ENCODE results near the gene TRIM14.

The TRIM14 gene

DNA sequence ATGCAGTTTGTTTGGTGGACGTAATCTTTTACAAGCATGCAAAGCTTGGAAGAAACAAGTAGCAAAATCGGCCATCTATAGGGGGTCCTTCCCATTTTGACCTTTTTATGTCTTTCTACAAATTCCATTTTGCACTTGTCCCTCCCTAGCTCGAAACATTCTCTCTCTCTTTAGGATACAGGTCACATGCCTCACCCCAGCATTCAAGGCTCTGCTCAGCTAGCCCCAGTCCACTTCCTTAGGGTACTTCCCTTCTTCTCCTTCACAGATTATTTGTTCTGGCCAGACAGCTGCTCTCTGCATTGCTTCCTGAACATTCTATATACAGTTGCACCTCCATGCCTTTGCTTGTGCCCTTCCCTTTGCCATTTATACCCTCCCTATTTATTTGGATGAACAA lies 31.7 kb upstream of the TRIM14 start:
- Mint-ChIP-seq H3K27me3 (ENCODE audit: low read depth, poor library complexity) (peaks cover 3% of the 10 kb centered on the region), H3K27ac (no peak overlapping the region), H3K9me3 (no peaks in the 10 kb centered on the region), H3K36me3 (ENCODE audit: low read depth) (no peaks in the 10 kb centered on the region), H3K4me3 (no peak overlapping the region), H3K4me1 (peaks cover 14% of the 10 kb centered on the region)
- no peak for DNase-seq
- no peak for TF ChIP-seq CTCF (IDR thresholded peaks at IDR 0.05)

GRCh38 chr9:98150164-98150563 lies 31.1 kb upstream of the TRIM14 start:
- Mint-ChIP-seq H3K4me1 (peaks cover 19% of the 10 kb centered on the region), H3K9me3 (no peaks in the 10 kb centered on the region)

DNA sequence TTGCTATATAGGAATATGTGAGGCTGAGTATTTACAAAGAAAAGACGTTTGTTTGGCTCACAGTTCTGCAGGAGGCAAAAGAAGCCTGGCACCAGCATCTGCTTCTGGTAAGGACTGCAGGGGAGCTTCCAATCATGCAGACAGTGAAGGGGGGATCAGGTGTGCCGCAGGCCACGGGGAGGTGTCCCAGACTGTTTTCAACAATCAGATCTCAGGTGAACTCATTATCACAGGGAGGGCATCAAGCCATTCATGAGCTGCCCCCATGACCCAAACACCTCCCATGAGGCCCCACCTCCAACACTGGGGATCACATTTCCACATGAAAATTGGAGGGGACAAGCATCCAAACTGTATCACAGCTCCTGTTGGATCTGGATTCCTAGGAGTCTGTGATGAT lies 30.4 kb upstream of the TRIM14 start:
- Mint-ChIP-seq H3K4me3 (no peak overlapping the region), H3K27me3 (ENCODE audit: low read depth, poor library complexity) (peaks cover 9% of the 10 kb centered on the region), H3K4me1 (peaks cover 19% of the 10 kb centered on the region), H3K27ac (no peak overlapping the region), H3K36me3 (ENCODE audit: low read depth) (no peaks in the 10 kb centered on the region), H3K9me3 (no peaks in the 10 kb centered on the region)
- TF ChIP-seq CTCF (IDR thresholded peaks at IDR 0.05): no peak
- DNase-seq: no peak

More at GRCh38 chr9:98150164-98150563, 31.1 kb upstream of the TRIM14 start:
- DNase-seq: no peak
- H3K27ac Mint-ChIP-seq: peak overlapping the region; percentile 70
- TF ChIP-seq CTCF (IDR thresholded peaks at IDR 0.05): no peak
- H3K36me3 Mint-ChIP-seq (ENCODE audit: low read depth): no peaks in the 10 kb centered on the region
- peaks cover 7% of the 10 kb centered on the region for H3K27me3 Mint-ChIP-seq (ENCODE audit: low read depth, poor library complexity)
- no peak overlapping the region for H3K4me3 Mint-ChIP-seq

DNA sequence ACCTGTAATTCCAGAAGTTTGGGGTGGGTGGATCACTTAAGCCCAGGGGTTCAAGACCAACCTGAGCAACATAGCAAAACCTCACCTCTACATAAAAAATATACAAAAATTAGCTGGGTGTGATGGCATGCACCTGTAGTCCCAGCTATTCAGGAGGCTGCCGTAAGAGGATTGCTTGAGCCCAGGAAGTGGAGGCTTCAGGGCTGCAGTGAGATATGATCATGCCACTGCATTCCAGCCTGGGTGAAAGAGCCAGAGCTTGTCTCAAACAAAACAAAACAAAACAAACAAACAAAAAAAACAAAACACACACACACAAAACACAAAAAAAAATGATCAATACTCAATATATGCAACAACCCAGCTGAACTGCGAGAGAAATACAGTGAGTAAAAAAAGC lies 29.5 kb upstream of the TRIM14 start:
- Mint-ChIP-seq H3K4me1 (peaks cover 21% of the 10 kb centered on the region), H3K4me3 (no peak overlapping the region), H3K27me3 (ENCODE audit: low read depth, poor library complexity) (peaks cover 9% of the 10 kb centered on the region), H3K9me3 (no peaks in the 10 kb centered on the region), H3K27ac (no peak overlapping the region), H3K36me3 (ENCODE audit: low read depth) (no peaks in the 10 kb centered on the region)
- no peak for DNase-seq
- TF ChIP-seq CTCF (IDR thresholded peaks at IDR 0.05): no peak

DNA sequence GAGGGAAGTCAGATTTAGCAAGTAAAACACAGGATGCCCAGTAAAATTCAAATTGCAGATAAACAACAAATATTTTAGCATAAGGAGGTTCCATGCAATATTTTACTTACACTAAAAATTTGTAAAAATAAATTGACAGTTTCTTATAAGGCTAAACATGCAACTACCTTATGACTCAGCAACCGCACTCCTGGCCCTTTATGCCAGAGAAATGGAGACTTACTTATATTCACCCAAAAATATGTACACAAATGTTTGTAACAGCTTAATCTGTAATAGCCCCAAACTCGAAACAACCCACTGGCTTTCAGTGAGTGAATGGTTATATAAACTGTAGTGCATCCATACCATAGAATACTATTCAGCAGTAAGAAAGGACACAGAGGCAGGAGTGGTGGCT lies 28.6 kb upstream of the TRIM14 start:
- H3K36me3 Mint-ChIP-seq (ENCODE audit: low read depth): no peaks in the 10 kb centered on the region
- no peak for DNase-seq
- H3K27ac Mint-ChIP-seq: no peak overlapping the region
- peaks cover 14% of the 10 kb centered on the region for H3K27me3 Mint-ChIP-seq (ENCODE audit: low read depth, poor library complexity)
- no peaks in the 10 kb centered on the region for H3K9me3 Mint-ChIP-seq
- no peak for TF ChIP-seq CTCF (IDR thresholded peaks at IDR 0.05)
- H3K4me1 Mint-ChIP-seq: peaks cover 29% of the 10 kb centered on the region
- H3K4me3 Mint-ChIP-seq: no peak overlapping the region

GRCh38 chr9:98146101-98146991 lies 27.3 kb upstream of the TRIM14 start:
- DNase-seq: peak; percentile 23

More at GRCh38 chr9:98146101-98146991, 27.3 kb upstream of the TRIM14 start:
- H3K4me1 Mint-ChIP-seq: peaks cover 29% of the 10 kb centered on the region
- no peak for TF ChIP-seq CTCF (IDR thresholded peaks at IDR 0.05)
- H3K36me3 Mint-ChIP-seq (ENCODE audit: low read depth): no peaks in the 10 kb centered on the region
- H3K4me3 Mint-ChIP-seq: no peak overlapping the region
- no peak overlapping the region for H3K27ac Mint-ChIP-seq
- H3K27me3 Mint-ChIP-seq (ENCODE audit: low read depth, poor library complexity): peaks cover 14% of the 10 kb centered on the region
- no peaks in the 10 kb centered on the region for H3K9me3 Mint-ChIP-seq
